ENCODE results near the gene BLNK. TPM values are rescaled to one million over a fixed set of nuclear protein-coding genes. Genes with fewer than 3 reads are reported as not detected.
A peak's percentile ranks its signal among the peaks of the same experiment; 100 is the strongest.

Gene BLNK
- polyA plus RNA-seq (2011; rRNA removed): not detected in 2 replicates
- polyA plus RNA-seq (2012; cell fraction: cytosol; rRNA removed): not detected in 2 replicates
- polyA plus RNA-seq (2012; cell fraction: nucleus; rRNA removed): not detected in 2 replicates
- polyA plus RNA-seq (2017; fragmentation: RNase III; extraction: RNeasy Plus Mini Kit Qiagen cat#74134 plus additional on column Dnase treatment): not detected in 3 replicates
- polyA minus RNA-seq (2011; rRNA and poly(A)+ RNA removed): 0.49 TPM in 1 of 2 replicates, not detected in the other

- Histone ChIP-seq H3K4me3 (no peak within 1 kb of the TSS), H3K4me2 (no peak within 1 kb of the TSS), H3K4me1 (no peaks in the 10 kb centered on the region), H3K27ac (no peak within 1 kb of the TSS), H3K9me3 (no peaks in the 10 kb centered on the region)
- no peak for TF ChIP-seq MYC (IDR thresholded peaks at IDR 0.05; ENCODE audit: borderline replicate concordance, low read length)
- TF ChIP-seq HOXB13 (CRISPR knock-in tag; IDR thresholded peaks at IDR 0.05; ENCODE audit: low read depth): no peak
- TF ChIP-seq MAFK (IDR thresholded peaks at IDR 0.05; ENCODE audit: partially characterized antibody): no peak
- TF ChIP-seq CTCF (IDR thresholded peaks at IDR 0.05): no peak
- no peak for TF ChIP-seq BHLHE40 (IDR thresholded peaks at IDR 0.05; ENCODE audit: low read depth, low read length)
- no peak for TF ChIP-seq EHF (CRISPR knock-in tag; IDR thresholded peaks at IDR 0.05)
- TF ChIP-seq EP300 (IDR thresholded peaks at IDR 0.05): no peak
- no peak for TF ChIP-seq ESRRA (IDR thresholded peaks at IDR 0.05; ENCODE audit: borderline replicate concordance, low read length)
- no peak for TF ChIP-seq EHMT2 (IDR thresholded peaks at IDR 0.05; ENCODE audit: low read depth)
- FAIRE-seq (no peak), ATAC-seq (no peak), DNase-seq (ENCODE audit: low read depth in 1 of 2, low spot score in 1 of 2) (no peak)
- POLR2A ChIA-PET: interaction anchor here (0.7 kb wide), 1 partner anchor 63 kb away, joined by 3 read pairs; no protein-coding TSS in a partner anchor
- CTCF ChIA-PET: interaction anchor here (0.8 to 1.7 kb wide), 3 partner anchors 20 to 254 kb away, joined by 3 to 6 read pairs (median 4); no protein-coding TSS in a partner anchor
- WGBS (ENCODE audit: missing lambda C conversion rate): 46% methylated on average over 6 of the region's 6 CpGs
These were observed at the start of gene BLNK for GRCh38 chr10:96271016-96271815. Gene BLNK, minus strand, starts transcription at chr10:96271569. Its CDS starts 171 bp downstream, at chr10:96271398.

GRCh38 chr10:96319754-96320474, 48.5 kb upstream of the BLNK start:
- TF ChIP-seq KDM1A (IDR thresholded peaks at IDR 0.05; ENCODE audit: low read depth) (no peak), MAFK (IDR thresholded peaks at IDR 0.05; ENCODE audit: partially characterized antibody) (peak; percentile 98), MAX (IDR thresholded peaks at IDR 0.05) (no peak), HES2 (IDR thresholded peaks at IDR 0.05) (no peak), JUN (IDR thresholded peaks at IDR 0.05) (no peak), CHD2 (IDR thresholded peaks at IDR 0.05; ENCODE audit: low read length, partially characterized antibody) (no peak), HEYL (CRISPR knock-in tag; IDR thresholded peaks at IDR 0.05) (no peak), RFX5 (IDR thresholded peaks at IDR 0.05) (no peak), ZSCAN20 (CRISPR knock-in tag; IDR thresholded peaks at IDR 0.05) (no peak), BCL3 (IDR thresholded peaks at IDR 0.05) (no peak), JUNB (IDR thresholded peaks at IDR 0.05) (no peak), NFE2L2 (conservative IDR thresholded peaks at IDR 0.05; ENCODE audit: low read length) (peak; percentile 96), KDM5A (IDR thresholded peaks at IDR 0.05) (no peak), BHLHE40 (IDR thresholded peaks at IDR 0.05; ENCODE audit: low read depth, low read length) (no peak), REST (IDR thresholded peaks at IDR 0.05) (no peak), NR3C1 (IDR thresholded peaks at IDR 0.05) (no peak)
- ATAC-seq: peak; percentile 23 to 30; a peak in 3 of 6 replicates
- no peak for FAIRE-seq
- DNase-seq (ENCODE audit: low read depth in 1 of 2, low spot score in 1 of 2): peak in 1 of 2 experiments; percentile 13
- peak overlapping the region; percentile 1; the same call in 2 of the 3 replicates for H3K4me2 ChIP-seq
- H3K4me3 ChIP-seq: no peak overlapping the region
- WGBS (ENCODE audit: missing lambda C conversion rate): 48% methylated on average over 3 of the region's 3 CpGs
- ChIA-PET CTCF (interaction anchor here (0.6 to 4.0 kb wide), 3 partner anchors 14 to 303 kb away, joined by 3 to 18 read pairs (median 13); no protein-coding TSS in a partner anchor), POLR2A (no interaction called here)
- peaks cover 8% of the 10 kb centered on the region; the same call in 1 of the 3 replicates for H3K4me1 ChIP-seq
- peak overlapping the region; percentile 34 to 67; a peak in 4 of 6 replicates for H3K27ac ChIP-seq
- no peaks in the 10 kb centered on the region for H3K9me3 ChIP-seq
